ENCODE measurements around the gene FKBP5.
"Not testable (repeated sequence)": the region's sequence is repeated elsewhere in the genome, so short reads cannot be mapped to it uniquely, and the experiment has no call there.

Gene FKBP5

DNA sequence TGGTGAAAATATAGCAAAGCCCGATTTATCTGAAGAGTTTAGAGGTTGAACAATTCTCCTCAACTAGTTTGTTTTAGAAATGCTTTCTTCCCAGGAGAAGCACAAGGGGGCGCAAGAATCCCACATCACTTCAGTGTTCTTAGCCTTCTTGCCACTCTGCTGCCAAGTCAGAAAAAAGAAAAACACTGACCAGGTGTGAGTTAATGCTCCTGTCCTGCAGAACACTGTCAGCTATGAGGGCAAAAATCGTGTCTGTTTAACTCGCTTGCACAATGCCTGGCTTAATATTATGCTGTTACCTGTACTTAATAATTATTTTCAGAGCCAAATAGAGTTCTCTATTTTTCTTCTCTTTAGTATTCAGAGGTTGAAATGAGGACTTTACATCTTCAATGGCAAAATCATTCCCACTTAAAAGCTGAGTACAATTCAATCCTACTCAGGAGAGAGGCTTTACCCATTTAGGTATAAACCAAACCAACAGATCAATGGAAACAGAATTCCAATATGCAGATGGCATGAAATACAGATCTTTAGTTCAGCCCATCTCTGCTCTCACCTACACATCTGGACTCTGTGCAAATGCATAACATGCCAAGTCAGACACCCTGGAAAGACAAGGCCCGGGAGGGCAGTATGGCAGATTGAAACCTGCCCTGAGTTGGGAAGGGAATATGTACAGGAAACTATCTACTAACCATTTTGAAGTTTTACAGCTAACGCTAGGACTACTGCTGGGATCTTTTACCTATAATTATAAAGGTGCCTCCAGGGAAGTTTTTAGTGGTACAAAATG is 104.6 kb downstream of the FKBP5 start:
- DNase-seq (ENCODE audit: low read depth): peak; percentile 70
- in situ Hi-C loops (cut with HindIII; ENCODE audit: low sequenced_read_pairs): no loop called here
- TF ChIP-seq, protein P1, sequence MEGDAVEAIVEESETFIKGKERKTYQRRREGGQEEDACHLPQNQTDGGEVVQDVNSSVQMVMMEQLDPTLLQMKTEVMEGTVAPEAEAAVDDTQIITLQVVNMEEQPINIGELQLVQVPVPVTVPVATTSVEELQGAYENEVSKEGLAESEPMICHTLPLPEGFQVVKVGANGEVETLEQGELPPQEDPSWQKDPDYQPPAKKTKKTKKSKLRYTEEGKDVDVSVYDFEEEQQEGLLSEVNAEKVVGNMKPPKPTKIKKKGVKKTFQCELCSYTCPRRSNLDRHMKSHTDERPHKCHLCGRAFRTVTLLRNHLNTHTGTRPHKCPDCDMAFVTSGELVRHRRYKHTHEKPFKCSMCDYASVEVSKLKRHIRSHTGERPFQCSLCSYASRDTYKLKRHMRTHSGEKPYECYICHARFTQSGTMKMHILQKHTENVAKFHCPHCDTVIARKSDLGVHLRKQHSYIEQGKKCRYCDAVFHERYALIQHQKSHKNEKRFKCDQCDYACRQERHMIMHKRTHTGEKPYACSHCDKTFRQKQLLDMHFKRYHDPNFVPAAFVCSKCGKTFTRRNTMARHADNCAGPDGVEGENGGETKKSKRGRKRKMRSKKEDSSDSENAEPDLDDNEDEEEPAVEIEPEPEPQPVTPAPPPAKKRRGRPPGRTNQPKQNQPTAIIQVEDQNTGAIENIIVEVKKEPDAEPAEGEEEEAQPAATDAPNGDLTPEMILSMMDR (IDR thresholded peaks at IDR 0.05; ENCODE audit: low read depth, low read length, missing control alignments): peak; percentile 80
- H3K4me3 ChIP-seq (ENCODE audit: low read depth, low read length): no peak overlapping the region

DNA sequence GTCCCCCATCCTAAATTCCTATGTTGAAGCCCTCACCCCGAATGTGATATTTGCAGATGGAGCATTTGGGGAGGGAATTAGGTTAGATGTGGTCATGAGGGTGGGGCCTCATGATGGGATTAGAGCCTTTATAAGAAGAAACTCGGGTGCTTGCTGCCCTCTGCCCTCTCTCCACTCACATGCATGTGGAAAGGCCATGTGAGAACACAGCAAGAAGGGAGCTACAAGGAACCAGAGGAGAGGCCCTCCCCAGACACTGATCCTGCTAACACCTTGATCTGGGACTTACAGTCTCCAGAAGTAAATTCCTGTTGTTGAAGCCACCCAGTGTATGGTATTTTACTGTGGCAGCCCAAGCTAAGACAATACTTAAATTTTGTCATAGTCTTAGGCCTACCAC is 106.4 kb downstream of the FKBP5 start:
- no peak for DNase-seq (ENCODE audit: low read depth)
- H3K4me3 ChIP-seq (ENCODE audit: low read depth, low read length): no peak overlapping the region
- in situ Hi-C loops (cut with HindIII; ENCODE audit: low sequenced_read_pairs): no loop called here
- TF ChIP-seq, protein P1 (IDR thresholded peaks at IDR 0.05; ENCODE audit: low read depth, low read length, missing control alignments): no peak

DNA sequence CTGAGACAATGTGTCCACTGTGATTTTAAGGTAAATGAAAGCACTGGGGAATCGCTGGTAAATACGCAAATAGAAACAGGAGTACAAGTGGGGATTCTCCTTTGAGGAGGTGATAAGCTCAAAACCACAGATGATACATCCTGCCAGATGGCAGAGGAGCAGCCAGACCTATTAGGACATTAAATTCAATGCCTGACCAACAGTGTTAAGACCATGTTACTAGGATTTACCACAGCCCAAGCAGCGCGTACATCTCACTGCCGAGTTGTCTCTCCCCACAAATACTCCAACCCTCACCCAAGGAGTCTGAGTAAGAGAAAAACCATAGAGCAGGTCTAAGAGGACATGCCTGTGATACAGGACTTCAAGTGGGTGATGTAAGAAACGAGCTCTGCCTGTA is 107.1 kb downstream of the FKBP5 start:
- in situ Hi-C loops (cut with HindIII; ENCODE audit: low sequenced_read_pairs): no loop called here
- DNase-seq (ENCODE audit: low read depth): no peak
- TF ChIP-seq, protein P1 (IDR thresholded peaks at IDR 0.05; ENCODE audit: low read depth, low read length, missing control alignments): no peak
- no peak overlapping the region for H3K4me3 ChIP-seq (ENCODE audit: low read depth, low read length)

DNA sequence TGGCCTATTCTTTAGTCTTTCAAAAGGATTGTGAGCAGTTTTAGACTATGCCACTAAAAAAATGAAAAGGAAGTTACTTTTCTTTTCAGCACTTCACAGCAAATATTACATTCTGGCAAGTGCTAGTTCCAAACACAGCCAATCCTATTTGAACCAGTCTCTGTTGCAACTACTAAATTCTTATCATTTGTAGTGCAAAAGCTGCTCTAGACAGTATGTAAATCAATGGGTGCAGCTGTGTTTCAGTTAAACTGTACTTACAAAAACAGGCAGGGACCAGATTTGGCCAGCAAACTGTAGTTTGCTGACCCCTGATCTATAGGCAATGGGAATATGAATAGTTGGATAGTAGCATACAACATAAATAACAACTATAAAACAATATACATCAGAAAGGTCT is 107.9 kb downstream of the FKBP5 start:
- in situ Hi-C loops (cut with HindIII; ENCODE audit: low sequenced_read_pairs): no loop called here
- TF ChIP-seq, protein P1 (IDR thresholded peaks at IDR 0.05; ENCODE audit: low read depth, low read length, missing control alignments): no peak
- H3K4me3 ChIP-seq (ENCODE audit: low read depth, low read length): no peak overlapping the region
- DNase-seq (ENCODE audit: low read depth): no peak

DNA sequence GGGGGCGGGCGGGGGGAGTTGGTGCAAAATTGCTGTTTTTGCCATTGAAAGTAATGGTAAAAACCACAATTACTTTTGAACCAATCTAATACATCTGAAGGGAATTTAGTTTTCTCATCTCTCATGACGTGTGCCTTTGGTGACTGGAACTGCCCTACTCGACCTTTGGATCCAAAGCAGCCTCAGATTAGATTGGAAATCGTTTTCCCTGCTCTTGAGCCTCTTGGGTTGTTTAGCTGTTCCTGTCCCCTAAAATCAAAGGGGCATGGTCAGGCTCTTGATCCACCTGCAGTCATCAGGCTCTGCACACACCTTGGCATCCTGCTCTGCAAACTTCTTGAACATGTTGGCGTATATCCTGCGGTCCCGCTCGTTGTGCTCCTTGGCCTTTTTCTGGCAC is 112.0 kb downstream of the FKBP5 start:
- TF ChIP-seq, protein P1 (IDR thresholded peaks at IDR 0.05; ENCODE audit: low read depth, low read length, missing control alignments): no peak
- no peak overlapping the region for H3K4me3 ChIP-seq (ENCODE audit: low read depth, low read length)
- no peak for DNase-seq (ENCODE audit: low read depth)
- in situ Hi-C loops (cut with HindIII; ENCODE audit: low sequenced_read_pairs): loop anchor here (10.0 kb wide), 1 partner anchor 48 kb away; no protein-coding TSS in a partner anchor

DNA sequence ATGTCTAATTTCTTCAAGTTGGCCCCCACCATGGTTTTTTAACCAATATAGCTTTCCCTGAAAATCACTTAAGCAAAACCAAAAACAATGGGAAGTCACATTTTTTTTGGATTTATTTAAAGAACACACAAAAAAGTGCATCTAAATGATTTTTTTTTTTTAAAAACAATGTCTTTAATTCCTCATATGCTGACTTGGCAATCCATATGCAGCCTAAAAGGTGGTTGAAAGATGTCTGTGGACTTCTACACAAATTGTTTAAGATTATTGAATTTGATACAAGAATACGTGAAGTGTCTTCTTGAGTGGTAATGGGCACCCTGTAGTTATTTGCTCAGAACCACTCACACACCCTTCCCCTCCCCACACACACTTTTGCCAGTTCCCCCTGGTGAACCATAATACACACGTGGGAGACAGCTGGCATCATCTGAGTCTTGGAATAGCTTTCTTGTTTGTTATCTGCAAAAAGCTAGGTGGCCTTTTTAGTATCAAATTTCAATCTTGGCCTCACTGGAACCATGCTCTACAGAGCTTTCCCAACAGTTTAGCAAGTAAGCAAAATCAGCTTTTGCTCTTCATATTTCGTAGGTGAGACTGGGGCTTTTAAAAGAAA is 115.1 kb downstream of the FKBP5 start:
- H3K4me3 ChIP-seq (ENCODE audit: low read depth, low read length): no peak overlapping the region
- in situ Hi-C loops (cut with HindIII; ENCODE audit: low sequenced_read_pairs): loop anchor here (5.0 to 10.0 kb wide), 2 partner anchors 51 to 169 kb away; no protein-coding TSS in a partner anchor
- TF ChIP-seq, protein P1 (IDR thresholded peaks at IDR 0.05; ENCODE audit: low read depth, low read length, missing control alignments): no peak
- DNase-seq (ENCODE audit: low read depth): no peak

DNA sequence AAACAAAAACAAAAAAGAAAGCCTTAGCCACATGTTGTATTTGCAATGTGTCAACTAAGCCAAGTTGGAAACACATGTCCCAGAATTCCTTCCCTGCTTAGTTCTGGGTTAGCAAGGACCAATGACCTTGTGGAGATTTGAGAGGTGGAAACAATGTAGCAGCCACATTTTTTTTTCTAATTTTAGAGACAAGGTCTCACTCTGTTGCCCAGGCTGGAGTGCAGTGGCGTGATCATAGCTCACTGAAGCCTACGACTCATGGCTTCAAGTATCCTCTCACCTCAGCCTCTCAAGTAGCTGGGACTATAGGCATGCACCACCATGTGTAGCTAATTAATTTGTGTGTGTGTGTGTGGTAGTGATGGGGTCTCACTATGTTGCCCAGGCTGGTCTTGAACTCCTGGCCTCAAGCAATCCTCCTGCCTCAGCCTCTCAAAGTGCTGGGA is 117.8 kb downstream of the FKBP5 start:
- in situ Hi-C loops (cut with HindIII; ENCODE audit: low sequenced_read_pairs): loop anchor here (5.0 to 10.0 kb wide), 2 partner anchors 54 to 171 kb away; no protein-coding TSS in a partner anchor
- not testable (repeated sequence) for H3K4me3 ChIP-seq (ENCODE audit: low read depth, low read length); DNase-seq (ENCODE audit: low read depth)
